ENCODE data around the gene KMT5C.
"Not testable (repeated sequence)": the region's sequence is repeated elsewhere in the genome, so short reads cannot be mapped to it uniquely, and the experiment has no call there.

Gene KMT5C

GRCh38 chr19:55319785-55320184 is 19.9 kb upstream of the KMT5C start:
- no peak for DNase-seq (ENCODE audit: low read depth)

GRCh38 chr19:55320844-55321419 is 18.7 kb upstream of the KMT5C start:
- no peak for DNase-seq (ENCODE audit: low read depth)

- DNase-seq (ENCODE audit: low read depth) = no peak
These were observed 18.1 kb upstream of the KMT5C start for GRCh38 chr19:55321466-55322137.

GRCh38 chr19:55322204-55322885 is 17.3 kb upstream of the KMT5C start:
- no peak for DNase-seq (ENCODE audit: low read depth)

- no peak for DNase-seq (ENCODE audit: low read depth)
These were observed 15.0 kb upstream of the KMT5C start for GRCh38 chr19:55324662-55325061.

- no peak for DNase-seq (ENCODE audit: low read depth)
These were observed 14.5 kb upstream of the KMT5C start, which contains the start of gene TMEM150B for GRCh38 chr19:55325172-55325571. TMEM150B (minus strand) TSS chr19:55325341; CDS start chr19:55321036, 4,305 bp downstream.

- not testable (repeated sequence) for DNase-seq (ENCODE audit: low read depth)
These were observed 10.8 kb upstream of the KMT5C start for GRCh38 chr19:55328774-55329318.

- DNase-seq (ENCODE audit: low read depth) = peak; percentile 27
These were observed 9.9 kb upstream of the KMT5C start for GRCh38 chr19:55329791-55330190.

GRCh38 chr19:55333870-55334269 is 5.8 kb upstream of the KMT5C start:
- no peak for DNase-seq (ENCODE audit: low read depth)

GRCh38 chr19:55336101-55336500 is 3.6 kb upstream of the KMT5C start:
- peak; percentile 57 for DNase-seq (ENCODE audit: low read depth)

- DNase-seq (ENCODE audit: low read depth) = no peak
These were observed 460 bp downstream of the KMT5C start for GRCh38 chr19:55339889-55340783.

GRCh38 chr19:55340784-55341147 is 1.1 kb downstream of the KMT5C start:
- DNase-seq (ENCODE audit: low read depth) = no peak

- no peak for DNase-seq (ENCODE audit: low read depth)
These were observed 1.5 kb downstream of the KMT5C start for GRCh38 chr19:55341171-55341588.

GRCh38 chr19:55341595-55342531 is 2.2 kb downstream of the KMT5C start:
- DNase-seq (ENCODE audit: low read depth) = no peak

- no peak for DNase-seq (ENCODE audit: low read depth)
These were observed 4.8 kb downstream of the KMT5C start for GRCh38 chr19:55344444-55344843.

GRCh38 chr19:55345101-55345817 is 5.6 kb downstream of the KMT5C start:
- DNase-seq (ENCODE audit: low read depth) = no peak

GRCh38 chr19:55345818-55346724 is 6.4 kb downstream of the KMT5C start:
- DNase-seq (ENCODE audit: low read depth) = no peak

GRCh38 chr19:55346725-55347441 is 7.2 kb downstream of the KMT5C start:
- no peak for DNase-seq (ENCODE audit: low read depth)

All from GM04503 (cell line).